ENCODE results near the gene TEDC1.
A peak's percentile ranks its signal among the peaks of the same experiment; 100 is the strongest.

The TEDC1 gene

GRCh38 chr14:105490572-105491365 is at the start of gene TEDC1:
TEDC1 (plus strand) TSS chr14:105491246; CDS start chr14:105491376, 130 bp downstream.
- peak; percentile 98 to 99 for DNase-seq (ENCODE audit: low read depth in 2 of 2)

GRCh38 chr14:105442125-105442524 is 48.9 kb upstream of the TEDC1 start:
- DNase-seq (ENCODE audit: low read depth in 2 of 2) = no peak

GRCh38 chr14:105442834-105443233 is 48.2 kb upstream of the TEDC1 start:
- no peak for DNase-seq (ENCODE audit: low read depth in 2 of 2)

- DNase-seq (ENCODE audit: low read depth in 2 of 2) = no peak
These were observed 46.2 kb upstream of the TEDC1 start for GRCh38 chr14:105444859-105445258.

- no peak for DNase-seq (ENCODE audit: low read depth in 2 of 2)
These were observed 45.8 kb upstream of the TEDC1 start for GRCh38 chr14:105445290-105445689.

GRCh38 chr14:105445901-105446845 is 44.9 kb upstream of the TEDC1 start:
- DNase-seq (ENCODE audit: low read depth in 2 of 2) = no peak

- no peak for DNase-seq (ENCODE audit: low read depth in 2 of 2)
These were observed 44.1 kb upstream of the TEDC1 start for GRCh38 chr14:105446971-105447370.

GRCh38 chr14:105447651-105448640 is 43.1 kb upstream of the TEDC1 start:
- no peak for DNase-seq (ENCODE audit: low read depth in 2 of 2)

GRCh38 chr14:105448706-105449111 is 42.3 kb upstream of the TEDC1 start:
- DNase-seq (ENCODE audit: low read depth in 2 of 2) = peak; percentile 20 to 55

GRCh38 chr14:105449276-105450122 is 41.5 kb upstream of the TEDC1 start:
- no peak for DNase-seq (ENCODE audit: low read depth in 2 of 2)

- no peak for DNase-seq (ENCODE audit: low read depth in 2 of 2)
These were observed 40.9 kb upstream of the TEDC1 start for GRCh38 chr14:105450123-105450505.

GRCh38 chr14:105450864-105451720 is 40.0 kb upstream of the TEDC1 start:
- no peak for DNase-seq (ENCODE audit: low read depth in 2 of 2)

GRCh38 chr14:105452963-105453362 is 38.1 kb upstream of the TEDC1 start:
- DNase-seq (ENCODE audit: low read depth in 2 of 2) = no peak

- no peak for DNase-seq (ENCODE audit: low read depth in 2 of 2)
These were observed 37.2 kb upstream of the TEDC1 start for GRCh38 chr14:105453847-105454246.

- DNase-seq (ENCODE audit: low read depth in 2 of 2) = no peak
These were observed 35.9 kb upstream of the TEDC1 start for GRCh38 chr14:105455086-105455640.

GRCh38 chr14:105455766-105456660 is 35.0 kb upstream of the TEDC1 start:
- no peak for DNase-seq (ENCODE audit: low read depth in 2 of 2)

GRCh38 chr14:105456736-105457617 is 34.1 kb upstream of the TEDC1 start:
- no peak for DNase-seq (ENCODE audit: low read depth in 2 of 2)

Data from stimulated activated CD4-positive, alpha-beta T cell treated with anti-CD3 and anti-CD28 coated beads, Interleukin-12 subunit alpha, Interleukin-12 subunit beta, amount 100 ng/mL, for 24 hours (primary cell).